NCI-H2196 treated with DMSO at 0.1 percent for 48 hours (cell line): ENCODE measurements around the gene TMEM38A.

Experiments used
- DNase-seq: peaks from one replicate; lab custom pipeline; 2025; ENCODE audit not compliant: unreplicated experiment; lab: John Stamatoyannopoulos, UW

The TMEM38A gene

GRCh38 chr19:16660763-16661479 is at the start of gene TMEM38A:
TSS of gene TMEM38A (plus strand) at chr19:16661139. CDS start at chr19:16661218, 79 bp downstream.
- DNase-seq: no peak

DNA sequence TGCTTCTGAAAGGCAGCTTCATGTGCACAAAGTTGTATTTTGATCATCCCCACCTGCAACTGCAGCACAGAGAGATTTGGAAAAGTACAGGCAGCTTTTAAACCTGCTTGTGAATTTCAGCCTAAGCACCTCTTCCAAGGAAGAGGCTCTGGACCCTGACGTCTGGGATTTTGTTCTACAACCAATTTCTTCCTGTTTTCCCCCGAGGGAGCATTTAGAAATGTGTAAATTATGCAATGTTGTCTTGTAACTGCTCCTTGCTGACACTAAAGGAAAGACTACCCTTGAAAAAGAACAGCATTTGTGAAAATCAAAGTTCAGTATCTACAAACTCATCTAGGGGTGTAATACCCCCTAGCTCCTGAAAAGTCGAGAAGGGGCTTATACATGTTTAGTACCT is 48.3 kb upstream of the TMEM38A start:
- DNase-seq: no peak

DNA sequence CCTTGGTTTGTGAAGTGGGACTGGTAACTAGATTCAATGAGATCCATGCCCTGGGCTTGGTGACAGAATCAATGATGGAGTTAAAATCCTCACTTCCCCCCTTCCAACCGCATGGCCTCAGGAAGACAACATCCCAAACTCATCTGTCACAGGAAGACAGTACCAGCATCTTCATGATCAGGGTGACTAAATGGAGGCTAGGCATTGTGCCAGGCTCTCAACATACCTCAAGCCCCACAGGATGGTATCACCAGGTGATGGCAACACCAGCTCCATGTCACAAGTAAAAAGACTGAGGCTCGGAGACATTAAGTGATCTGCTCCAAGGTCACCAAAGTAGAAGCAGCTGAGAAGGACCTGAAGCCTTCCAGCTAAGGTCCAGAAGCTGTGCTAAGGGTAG is 47.1 kb upstream of the TMEM38A start:
- no peak for DNase-seq

- DNase-seq: no peak
Measured at GRCh38 chr19:16614941-16615340, 46.0 kb upstream of the TMEM38A start.

GRCh38 chr19:16615808-16616207 is 45.1 kb upstream of the TMEM38A start:
- no peak for DNase-seq

GRCh38 chr19:16618248-16618647 is 42.7 kb upstream of the TMEM38A start:
- DNase-seq: no peak

- no peak for DNase-seq
Measured at GRCh38 chr19:16619457-16619856, 41.5 kb upstream of the TMEM38A start.

DNA sequence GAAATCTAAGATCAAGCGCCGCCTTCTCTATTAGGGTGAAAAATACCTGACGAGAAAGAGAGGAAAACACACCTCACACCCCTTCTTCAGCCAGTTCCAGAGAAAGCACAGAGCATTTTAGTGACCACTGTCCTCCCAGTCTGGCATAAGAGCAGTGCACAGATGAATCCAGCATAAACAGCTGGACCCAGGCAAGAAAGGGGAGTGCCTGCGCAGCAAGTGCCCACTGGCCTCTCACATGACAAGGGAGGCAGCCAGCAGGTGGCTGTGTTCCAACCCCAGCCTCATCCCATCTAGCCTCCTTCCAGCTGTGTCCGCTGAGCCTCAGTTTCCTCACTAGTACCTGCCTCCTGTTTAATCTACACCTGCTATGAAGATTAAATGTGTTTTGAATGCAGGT is 40.9 kb upstream of the TMEM38A start:
- no peak for DNase-seq

GRCh38 chr19:16620584-16620983 is 40.4 kb upstream of the TMEM38A start:
- no peak for DNase-seq

GRCh38 chr19:16621165-16621800 is 39.7 kb upstream of the TMEM38A start:
- no peak for DNase-seq

DNA sequence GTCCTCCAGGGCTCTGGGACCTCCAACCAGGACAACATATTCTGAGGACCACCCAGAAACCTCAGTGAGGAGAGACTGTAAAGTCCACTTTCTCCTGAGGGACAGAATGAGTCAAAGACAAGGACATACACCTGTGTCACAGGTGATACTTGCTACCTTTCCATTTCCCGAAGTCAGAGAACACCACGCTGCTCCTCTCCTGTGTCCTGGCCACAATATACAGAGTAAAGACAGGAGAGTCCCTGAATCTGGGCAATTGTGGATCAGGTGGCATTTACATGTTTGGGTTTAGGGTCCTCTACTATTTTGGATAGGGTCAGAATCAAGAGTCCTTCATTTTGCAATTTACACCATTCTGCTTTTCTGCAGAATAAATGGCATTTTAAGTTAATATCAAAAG is 37.9 kb upstream of the TMEM38A start:
- no peak for DNase-seq

DNA sequence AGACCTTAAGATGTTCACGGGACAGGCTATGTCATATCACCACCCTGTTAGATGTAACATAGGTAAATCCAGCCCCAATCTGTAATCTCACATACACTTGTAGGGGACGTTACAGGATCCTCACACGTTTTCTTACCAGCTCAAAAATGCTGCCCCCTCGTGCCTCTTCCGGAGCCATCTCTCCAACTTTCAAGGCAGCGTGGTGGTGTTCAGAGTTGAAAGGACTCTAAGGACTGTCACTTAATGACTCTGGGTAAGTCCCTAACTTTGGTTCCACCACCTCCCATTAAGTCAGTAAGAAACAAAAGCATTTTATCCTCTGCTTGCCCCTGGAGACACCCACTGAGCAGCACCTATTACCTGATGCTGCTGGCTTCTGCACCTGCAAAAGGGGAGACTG is 37.4 kb upstream of the TMEM38A start:
- DNase-seq: no peak

DNA sequence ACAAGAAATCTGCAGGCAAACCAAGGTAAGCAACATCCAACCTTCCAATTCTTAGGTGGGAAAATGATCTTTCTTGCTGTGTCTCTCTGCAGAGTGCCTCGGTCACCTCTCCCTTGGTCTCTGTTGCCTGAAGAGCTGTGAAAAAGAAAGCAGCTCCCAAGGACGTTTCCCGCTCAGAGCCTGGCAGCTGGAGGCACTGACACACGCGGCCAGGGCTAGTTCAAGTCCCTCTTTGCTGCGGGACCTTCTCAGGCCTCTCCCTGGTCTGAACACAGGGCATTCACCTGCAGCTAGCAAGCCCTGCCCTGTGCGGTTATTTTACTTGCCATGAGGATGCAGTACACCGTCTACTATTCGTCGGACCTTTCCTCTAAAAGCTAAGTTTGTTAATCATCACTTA is 36.7 kb upstream of the TMEM38A start:
- no peak for DNase-seq

DNA sequence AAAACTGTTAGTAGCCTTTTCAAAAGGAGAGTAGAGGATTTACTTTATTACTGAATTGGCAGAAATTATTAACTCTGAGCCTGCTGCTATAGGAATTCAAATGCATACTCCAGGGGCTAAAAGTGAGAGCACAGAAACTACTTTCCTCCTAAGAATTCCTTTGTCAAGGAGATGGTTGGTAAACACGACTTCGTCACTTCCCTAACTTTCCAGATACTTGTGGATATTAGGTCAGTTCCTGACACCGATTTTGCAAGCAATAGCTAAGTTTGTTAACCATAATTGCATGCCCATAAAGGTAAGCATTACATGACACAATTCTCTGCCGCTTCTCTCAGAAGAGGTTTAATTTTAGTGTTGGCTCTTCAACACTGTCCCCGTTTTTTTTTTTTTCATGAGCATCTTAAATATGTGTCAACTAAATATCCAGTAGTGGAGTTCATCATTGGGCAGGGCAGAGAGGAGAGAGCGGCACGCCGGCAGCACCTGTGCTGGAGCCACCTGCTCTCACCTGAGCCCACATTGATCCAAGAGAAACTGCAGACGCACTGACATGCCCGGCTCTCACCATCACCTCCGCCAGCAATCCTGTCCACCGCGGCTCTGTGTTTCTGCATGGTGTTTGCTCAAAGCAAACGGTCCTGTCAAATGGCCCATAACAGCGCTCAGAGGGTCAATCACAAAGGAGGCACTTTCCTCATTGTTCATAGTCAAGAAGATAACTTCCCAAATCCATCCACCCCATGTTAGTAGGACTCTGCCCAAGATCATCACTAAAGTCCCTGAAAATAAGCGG is 35.6 kb upstream of the TMEM38A start:
- DNase-seq: no peak

- DNase-seq: no peak
Measured at GRCh38 chr19:16626796-16627192, 34.1 kb upstream of the TMEM38A start.

- DNase-seq: no peak
Measured at GRCh38 chr19:16627193-16627927, 33.6 kb upstream of the TMEM38A start.

DNA sequence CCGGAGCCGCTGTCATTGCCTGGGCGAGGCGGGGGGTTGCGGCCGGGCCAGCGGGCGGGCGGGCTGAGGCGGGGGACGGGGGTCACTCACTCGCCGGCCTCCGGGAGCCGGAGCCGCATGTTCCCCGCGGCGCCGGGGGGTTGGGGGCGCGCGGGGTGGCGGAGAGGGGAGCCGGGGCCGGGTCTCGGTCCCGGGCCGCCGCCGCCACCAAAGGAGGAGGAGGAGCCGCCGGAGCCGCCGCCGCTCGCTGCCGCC is 33.1 kb upstream of the TMEM38A start:
- DNase-seq: no peak

DNA sequence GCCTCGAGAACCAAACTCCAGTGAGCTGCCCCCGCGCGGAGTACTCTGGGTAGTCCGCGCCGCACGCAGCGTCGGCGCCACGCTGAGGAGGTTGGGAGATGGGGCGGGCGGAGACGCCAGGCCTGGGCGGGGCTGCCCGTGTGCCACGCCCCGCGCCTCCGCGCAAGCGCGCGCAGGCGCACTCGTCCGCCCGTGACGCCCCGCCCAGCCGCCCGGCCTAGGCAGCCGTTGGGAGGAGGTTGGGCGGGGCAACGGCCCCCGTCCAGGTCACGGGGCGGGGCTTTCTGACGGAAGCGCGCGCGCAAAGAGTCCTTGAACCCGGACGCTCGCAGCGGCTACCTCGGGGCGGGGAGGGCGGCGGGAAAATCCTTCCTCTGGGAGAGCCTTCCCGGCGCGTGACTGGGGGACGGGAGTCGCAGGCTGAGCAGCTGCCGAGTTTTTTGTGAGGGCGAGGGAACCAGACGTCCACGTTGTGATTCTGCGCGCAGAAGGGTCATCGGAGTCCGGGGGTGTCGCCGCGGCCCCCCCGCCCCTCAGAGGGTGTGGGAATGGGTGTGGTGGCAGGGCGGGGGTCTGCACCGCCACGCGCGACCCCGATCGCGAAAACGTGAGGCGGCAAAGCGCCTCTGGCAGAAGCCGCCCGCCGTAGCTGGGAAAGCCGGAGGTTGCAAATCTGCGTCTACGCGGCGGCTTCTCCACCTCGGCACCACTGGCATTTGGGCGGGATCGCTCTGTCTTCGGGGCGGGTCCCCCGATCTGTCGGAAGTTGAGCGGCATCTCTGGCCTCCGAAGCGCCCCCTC is 32.6 kb upstream of the TMEM38A start, which contains the start of gene MED26:
TSS of gene MED26 (minus strand) at position 22 of the 801 bp plus-strand sequence. CDS start 261 bp downstream, outside the sequence.
- peak; percentile 98 for DNase-seq

- no peak for DNase-seq
Measured at GRCh38 chr19:16628984-16629691, 31.8 kb upstream of the TMEM38A start.

GRCh38 chr19:16631465-16631864 is 29.5 kb upstream of the TMEM38A start:
- no peak for DNase-seq
